D341Med (cell line): ENCODE data around the gene THADA.
A peak's percentile ranks its signal among the peaks of the same experiment; 100 is the strongest.

Source experiments
- DNase-seq: peaks from one replicate; pipeline ENCODE4 v3.0.0; 2012; ENCODE audit warnings: low spot score

The THADA gene

DNA sequence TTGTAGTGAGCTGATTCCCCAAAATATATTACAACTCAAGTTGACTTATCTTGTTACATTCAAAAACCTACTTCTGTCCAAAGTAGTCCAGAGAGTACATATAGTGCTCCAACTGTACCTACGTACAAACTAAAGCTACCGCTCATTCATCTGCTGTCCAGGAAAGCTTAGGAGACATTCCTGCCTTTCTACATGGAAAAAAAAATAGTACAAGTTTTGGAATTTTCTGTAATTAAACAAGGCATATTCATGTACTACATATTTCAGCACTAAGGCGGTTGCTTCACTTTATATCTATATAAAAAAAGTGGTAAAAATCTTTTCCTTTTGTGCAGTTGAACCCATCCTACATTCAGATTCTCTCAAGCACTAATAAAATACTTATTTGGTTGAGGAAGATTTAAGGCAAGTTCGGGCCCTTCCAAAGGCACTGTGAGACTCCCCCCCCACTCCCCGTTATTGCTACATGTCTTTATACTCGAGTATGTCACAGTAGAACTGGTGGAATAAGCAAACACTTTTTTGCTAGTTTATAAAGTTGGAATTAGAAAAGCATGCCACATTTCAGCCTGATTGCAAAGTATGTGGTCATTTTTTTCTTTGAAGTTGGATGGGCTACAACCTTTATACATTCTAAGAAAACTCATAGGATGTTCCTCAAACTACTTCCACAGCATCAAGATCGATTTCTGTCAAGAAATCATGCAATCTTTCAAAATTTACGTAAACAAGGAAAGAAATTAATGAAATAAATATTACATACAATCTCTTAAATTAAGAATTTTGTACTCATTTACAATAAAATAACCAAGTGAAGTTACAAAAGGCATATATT lies 373.1 kb downstream of the THADA start:
- DNase-seq = no peak

DNA sequence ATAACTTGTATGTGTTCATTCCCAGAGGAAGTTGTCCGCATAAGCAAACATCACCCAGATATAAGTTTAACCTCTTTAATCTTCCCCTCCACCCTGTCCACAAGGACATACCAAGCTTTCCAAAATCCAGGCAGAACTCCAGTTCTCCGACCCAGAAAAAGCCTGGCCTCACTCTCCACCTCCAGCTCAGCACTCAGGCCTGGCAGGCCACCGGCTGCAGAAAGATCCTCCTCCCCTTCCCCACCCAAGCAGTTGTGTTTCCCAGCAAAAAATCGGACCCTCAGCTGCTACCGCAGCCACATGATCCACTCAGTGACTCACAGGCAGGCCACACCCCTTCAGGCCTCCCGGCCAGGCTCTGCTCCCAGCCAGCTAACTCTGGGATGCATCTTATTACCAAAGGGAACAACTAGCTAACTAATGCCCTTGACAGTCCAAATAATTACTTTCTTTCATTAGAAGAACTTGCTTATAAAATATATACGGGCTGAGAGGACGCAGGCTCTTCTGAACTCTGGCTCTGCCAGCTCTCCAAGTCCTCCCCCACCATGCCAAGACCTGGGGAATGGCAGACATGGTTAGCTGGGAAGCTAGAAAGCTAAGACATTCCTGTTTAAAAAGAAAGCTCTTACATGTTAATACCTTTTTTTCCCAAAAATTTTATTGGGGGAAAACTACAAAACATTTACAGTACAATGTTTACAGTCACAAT lies 373.9 kb downstream of the THADA start:
- peak; percentile 49 for DNase-seq

- DNase-seq = no peak
These were observed 374.6 kb downstream of the THADA start for GRCh38 chr2:43221124-43221762.

- no peak for DNase-seq
These were observed 375.1 kb downstream of the THADA start for GRCh38 chr2:43220760-43221123.

DNA sequence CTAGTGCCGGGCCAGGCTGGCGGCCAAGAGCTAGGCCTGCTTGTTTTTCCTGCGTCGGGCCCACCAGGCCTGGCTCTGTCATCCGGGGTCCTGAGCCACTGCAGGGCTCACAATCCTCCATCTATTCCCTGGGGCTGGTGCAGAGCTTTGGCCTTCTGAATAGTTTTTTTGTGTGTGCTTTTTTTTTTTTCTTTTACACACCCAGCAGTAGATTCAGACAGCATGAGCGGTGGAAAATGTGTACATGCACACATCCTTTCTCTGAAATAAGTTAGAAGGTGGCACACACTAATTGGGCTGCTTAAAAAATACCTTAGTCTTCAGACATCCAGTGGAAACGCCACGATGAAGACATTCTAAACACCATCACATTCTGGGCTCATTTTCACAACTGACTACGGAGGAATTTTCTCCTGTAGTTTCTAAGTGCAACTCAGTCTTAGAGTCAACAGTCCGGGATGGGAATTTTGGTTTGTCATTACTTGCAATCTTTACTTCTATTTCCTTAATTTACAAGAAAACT lies 375.5 kb downstream of the THADA start:
- no peak for DNase-seq

GRCh38 chr2:43219383-43220228 lies 376.2 kb downstream of the THADA start:
- no peak for DNase-seq

DNA sequence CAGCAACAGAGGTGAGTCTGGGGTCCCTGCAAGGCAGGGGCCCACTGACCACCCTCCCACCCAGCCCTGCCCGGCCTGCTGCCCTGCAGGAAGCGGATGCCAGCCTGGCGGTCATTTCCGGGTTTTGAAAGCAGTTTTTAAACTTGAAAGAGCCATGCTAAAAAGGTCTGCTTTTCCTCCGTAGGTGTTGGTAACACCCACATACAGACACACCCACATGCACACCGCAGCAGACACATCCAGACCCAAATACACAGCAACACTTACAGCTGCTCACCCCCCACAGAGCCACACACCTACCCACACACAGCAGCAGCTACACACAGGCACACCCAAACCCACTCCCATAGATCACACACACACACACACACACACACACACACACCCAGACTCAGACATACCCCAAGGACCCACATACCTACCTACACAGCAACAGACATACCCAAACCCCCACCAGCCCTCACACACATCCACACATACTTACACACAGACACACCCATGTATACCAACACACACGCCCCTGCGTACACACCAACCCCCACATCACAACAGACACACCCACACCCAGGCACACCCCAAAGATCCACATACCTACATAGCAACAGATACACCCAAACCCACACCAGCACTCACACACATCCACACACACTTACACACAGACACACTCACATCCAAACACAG lies 377.0 kb downstream of the THADA start:
- no peak for DNase-seq

DNA sequence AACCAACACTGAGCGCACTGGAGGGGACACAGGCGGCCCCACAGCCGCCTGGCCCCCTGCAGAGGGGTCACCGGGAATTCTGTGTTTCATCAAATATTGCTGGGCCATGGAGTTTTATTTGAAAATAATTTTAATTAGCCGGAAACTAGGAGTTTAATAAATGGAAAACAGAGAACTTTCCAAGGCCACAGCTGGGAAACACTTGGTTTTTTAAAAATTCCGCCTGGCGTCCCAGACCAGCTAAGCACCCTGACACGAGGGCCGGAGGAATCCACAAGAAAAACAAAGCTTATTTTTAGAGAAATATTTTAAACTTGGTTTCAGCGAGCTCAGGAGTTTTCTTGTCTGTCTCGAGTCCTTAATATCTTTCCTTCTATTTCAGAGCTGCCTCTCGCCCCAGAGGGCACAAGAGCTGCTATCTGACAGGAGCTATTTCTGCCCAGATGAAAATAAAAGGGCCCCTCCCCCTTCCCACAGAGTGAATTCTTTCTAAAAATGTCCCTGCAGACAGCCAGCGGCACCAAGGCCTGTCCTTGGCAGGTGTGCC lies 377.6 kb downstream of the THADA start:
- no peak for DNase-seq

- no peak for DNase-seq
These were observed 378.3 kb downstream of the THADA start for GRCh38 chr2:43217228-43218154.

GRCh38 chr2:43216629-43217028 lies 379.2 kb downstream of the THADA start:
- DNase-seq = no peak

GRCh38 chr2:43215673-43216255 lies 380.1 kb downstream of the THADA start:
- no peak for DNase-seq

DNA sequence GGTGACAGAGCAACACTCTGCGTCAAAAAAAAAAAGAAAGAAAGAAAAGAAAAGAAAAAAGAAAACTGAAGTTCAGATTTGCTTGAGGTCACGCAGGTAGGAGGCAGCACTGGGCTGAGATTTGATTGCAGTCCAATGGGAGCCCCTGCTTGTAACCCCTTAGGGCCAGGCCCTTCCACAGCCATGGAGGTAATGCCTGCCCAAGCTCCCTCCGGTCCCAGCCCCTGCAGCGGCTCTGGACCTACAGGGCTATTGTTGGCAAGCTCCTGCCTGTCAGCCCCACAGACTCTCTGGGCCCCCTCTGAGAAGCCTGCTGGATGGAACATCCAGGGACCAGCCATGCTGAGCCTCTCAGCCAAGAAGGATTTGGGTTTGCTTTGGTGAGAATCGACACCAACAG lies 381.6 kb downstream of the THADA start:
- no peak for DNase-seq

- DNase-seq = no peak
These were observed 382.9 kb downstream of the THADA start for GRCh38 chr2:43212931-43213330.

GRCh38 chr2:43212216-43212835 lies 383.5 kb downstream of the THADA start:
- no peak for DNase-seq

DNA sequence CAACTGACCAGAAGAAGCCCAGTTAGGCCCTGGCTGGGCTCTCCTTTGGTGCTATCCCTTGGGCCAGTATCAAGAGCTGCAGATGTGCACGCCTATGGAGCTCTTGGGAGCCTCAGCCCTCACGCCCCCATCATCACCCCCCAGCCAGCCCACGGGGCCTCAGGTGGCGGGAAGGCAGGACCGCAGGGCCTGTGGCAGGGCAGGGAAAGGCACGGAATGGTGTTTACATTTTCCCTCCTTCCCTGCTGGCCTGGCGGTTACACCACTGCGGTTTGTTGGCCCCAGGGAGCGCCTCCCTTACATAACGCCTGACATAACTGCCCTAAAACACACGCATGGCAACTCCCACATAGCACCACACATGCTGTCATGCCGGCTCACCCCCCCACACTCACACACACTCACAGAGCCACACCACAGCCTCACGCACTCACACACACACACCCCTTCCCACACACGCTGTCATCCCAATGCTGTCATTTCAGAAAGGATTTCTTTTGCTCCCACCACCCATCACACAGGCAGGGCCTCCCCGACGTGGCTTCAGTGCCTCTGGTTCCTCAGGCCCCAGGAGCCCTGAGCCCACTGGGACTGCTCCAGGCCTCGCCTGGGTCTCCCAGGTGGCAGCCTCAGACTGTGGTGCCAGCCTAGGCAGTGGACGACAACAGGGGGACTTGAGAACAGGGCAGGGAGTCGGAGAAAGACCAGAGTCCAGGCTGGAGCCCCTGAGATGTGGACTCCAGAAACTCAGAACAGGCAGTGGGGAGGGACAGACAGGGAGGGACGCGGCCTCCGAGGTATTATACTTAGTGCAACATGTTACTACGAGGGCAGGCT lies 385.2 kb downstream of the THADA start:
- no peak for DNase-seq

- DNase-seq = no peak
These were observed 385.7 kb downstream of the THADA start for GRCh38 chr2:43210125-43210466.

DNA sequence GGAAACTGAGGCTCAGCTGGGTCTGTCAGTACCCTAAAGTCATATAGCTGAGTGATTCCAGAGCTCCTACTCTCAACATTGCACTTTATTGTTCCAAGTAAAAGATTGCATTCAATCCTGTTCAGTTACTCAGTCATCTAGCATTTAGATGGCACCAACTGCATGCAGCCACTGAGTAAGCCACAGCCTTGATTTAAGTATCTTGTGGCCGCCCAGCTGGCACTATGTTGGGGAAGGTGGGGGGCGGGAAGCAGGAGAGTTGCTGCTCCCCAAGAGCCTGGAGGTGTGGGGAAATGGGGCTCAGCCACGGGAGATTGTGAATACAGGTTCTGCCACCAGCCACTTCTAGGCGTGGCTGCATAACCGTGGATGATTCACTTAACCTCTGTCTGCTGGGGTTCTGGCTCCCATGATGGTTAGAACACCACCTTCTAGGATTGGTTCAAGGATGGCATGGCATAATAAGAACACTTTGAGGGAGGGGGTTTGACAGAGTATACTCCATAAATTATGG lies 386.6 kb downstream of the THADA start:
- no peak for DNase-seq
